ENCODE data around the gene F7.

DNA sequence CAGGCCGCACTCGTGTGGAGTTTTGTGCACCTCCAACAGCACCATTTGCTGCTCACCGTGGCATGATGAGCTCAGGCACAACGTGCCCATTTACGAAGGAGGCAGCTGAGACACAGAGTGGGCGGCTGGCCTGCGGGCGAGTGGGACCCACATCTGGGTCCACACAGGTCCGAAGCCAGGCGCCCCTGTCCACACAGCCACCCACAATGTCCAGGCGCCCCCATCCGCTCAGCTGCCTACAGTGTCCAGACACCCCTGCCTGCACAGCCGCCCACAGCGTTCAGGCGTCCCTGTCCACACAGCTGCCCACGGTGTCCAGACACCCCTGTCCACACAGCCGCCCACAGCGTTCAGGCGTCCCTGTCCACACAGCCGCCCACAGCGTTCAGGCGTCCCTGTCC lies 42.5 kb upstream of the F7 start:
- no peak for TF ChIP-seq POLR2AphosphoS5 (IDR thresholded peaks at IDR 0.05)
- TF ChIP-seq POLR2A (IDR thresholded peaks at IDR 0.05), result no peak
- TF ChIP-seq, protein P1, sequence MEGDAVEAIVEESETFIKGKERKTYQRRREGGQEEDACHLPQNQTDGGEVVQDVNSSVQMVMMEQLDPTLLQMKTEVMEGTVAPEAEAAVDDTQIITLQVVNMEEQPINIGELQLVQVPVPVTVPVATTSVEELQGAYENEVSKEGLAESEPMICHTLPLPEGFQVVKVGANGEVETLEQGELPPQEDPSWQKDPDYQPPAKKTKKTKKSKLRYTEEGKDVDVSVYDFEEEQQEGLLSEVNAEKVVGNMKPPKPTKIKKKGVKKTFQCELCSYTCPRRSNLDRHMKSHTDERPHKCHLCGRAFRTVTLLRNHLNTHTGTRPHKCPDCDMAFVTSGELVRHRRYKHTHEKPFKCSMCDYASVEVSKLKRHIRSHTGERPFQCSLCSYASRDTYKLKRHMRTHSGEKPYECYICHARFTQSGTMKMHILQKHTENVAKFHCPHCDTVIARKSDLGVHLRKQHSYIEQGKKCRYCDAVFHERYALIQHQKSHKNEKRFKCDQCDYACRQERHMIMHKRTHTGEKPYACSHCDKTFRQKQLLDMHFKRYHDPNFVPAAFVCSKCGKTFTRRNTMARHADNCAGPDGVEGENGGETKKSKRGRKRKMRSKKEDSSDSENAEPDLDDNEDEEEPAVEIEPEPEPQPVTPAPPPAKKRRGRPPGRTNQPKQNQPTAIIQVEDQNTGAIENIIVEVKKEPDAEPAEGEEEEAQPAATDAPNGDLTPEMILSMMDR (IDR thresholded peaks at IDR 0.05), result no peak
